ENCODE results near the gene THOC2.
"Not testable (repeated sequence)": the region's sequence is repeated elsewhere in the genome, so short reads cannot be mapped to it uniquely, and the experiment has no call there.

Gene THOC2

GRCh38 chrX:123588723-123589122, 144.1 kb downstream of the THOC2 start:
- no peak overlapping the region for H3K4me3 ChIP-seq (ENCODE audit: low read length)
- TF ChIP-seq CTCF (conservative IDR thresholded peaks at IDR 0.05; ENCODE audit: low read depth, low read length) = no peak
- no peak for DNase-seq (ENCODE audit: low read depth)

- no peak for TF ChIP-seq CTCF (conservative IDR thresholded peaks at IDR 0.05; ENCODE audit: low read depth, low read length)
- no peak overlapping the region for H3K4me3 ChIP-seq (ENCODE audit: low read length)
- DNase-seq (ENCODE audit: low read depth) = no peak
Observed at GRCh38 chrX:123581586-123581985, 151.3 kb downstream of the THOC2 start.

- DNase-seq (ENCODE audit: low read depth) = no peak
- no peak overlapping the region for H3K4me3 ChIP-seq (ENCODE audit: low read length)
- no peak for TF ChIP-seq CTCF (conservative IDR thresholded peaks at IDR 0.05; ENCODE audit: low read depth, low read length)
Observed at GRCh38 chrX:123580792-123581191, 152.1 kb downstream of the THOC2 start.

- not testable (repeated sequence) for DNase-seq (ENCODE audit: low read depth); H3K4me3 ChIP-seq (ENCODE audit: low read length)
Observed at GRCh38 chrX:123574027-123574426, 158.8 kb downstream of the THOC2 start.

- DNase-seq (ENCODE audit: low read depth) = no peak
- no peak for TF ChIP-seq CTCF (conservative IDR thresholded peaks at IDR 0.05; ENCODE audit: low read depth, low read length)
- no peak overlapping the region for H3K4me3 ChIP-seq (ENCODE audit: low read length)
Observed at GRCh38 chrX:123570011-123570590, 162.8 kb downstream of the THOC2 start.

- no peak overlapping the region for H3K4me3 ChIP-seq (ENCODE audit: low read length)
- no peak for TF ChIP-seq CTCF (conservative IDR thresholded peaks at IDR 0.05; ENCODE audit: low read depth, low read length)
- no peak for DNase-seq (ENCODE audit: low read depth)
Observed at GRCh38 chrX:123563167-123563566, 169.7 kb downstream of the THOC2 start.

- H3K4me3 ChIP-seq (ENCODE audit: low read length) = no peak overlapping the region
- DNase-seq (ENCODE audit: low read depth) = no peak
- TF ChIP-seq CTCF (conservative IDR thresholded peaks at IDR 0.05; ENCODE audit: low read depth, low read length) = no peak
Observed at GRCh38 chrX:123562342-123563146, 170.3 kb downstream of the THOC2 start.

All from retinal pigment epithelial cell (primary cell).